DND-41 (cell line): ENCODE measurements around the gene RIMS3.

ENCODE experiments used
- CTCF ChIP-seq: IDR thresholded peaks from 2 replicates; pipeline ENCODE4 v1.5.1; 2012; ENCODE audit warnings: borderline replicate concordance, low read length, moderate library complexity, mild to moderate bottlenecking; ENCODE audit not compliant: poor library complexity, severe bottlenecking; ENCODE audit errors: extremely low read depth
- EZH2 ChIP-seq: IDR thresholded peaks from 3 replicates; pipeline ENCODE4 v1.6.1; 2012; ENCODE audit warnings: borderline replicate concordance, low read depth, mild to moderate bottlenecking, moderate library complexity, low read length, inconsistent platforms; ENCODE audit not compliant: severe bottlenecking

- TF ChIP-seq CTCF (no peak), EZH2 (no peak)
Observed at GRCh38 chr1:40583980-40584379, 81.5 kb downstream of the RIMS3 start.
